ENCODE results near the gene RANBP3.

DNA sequence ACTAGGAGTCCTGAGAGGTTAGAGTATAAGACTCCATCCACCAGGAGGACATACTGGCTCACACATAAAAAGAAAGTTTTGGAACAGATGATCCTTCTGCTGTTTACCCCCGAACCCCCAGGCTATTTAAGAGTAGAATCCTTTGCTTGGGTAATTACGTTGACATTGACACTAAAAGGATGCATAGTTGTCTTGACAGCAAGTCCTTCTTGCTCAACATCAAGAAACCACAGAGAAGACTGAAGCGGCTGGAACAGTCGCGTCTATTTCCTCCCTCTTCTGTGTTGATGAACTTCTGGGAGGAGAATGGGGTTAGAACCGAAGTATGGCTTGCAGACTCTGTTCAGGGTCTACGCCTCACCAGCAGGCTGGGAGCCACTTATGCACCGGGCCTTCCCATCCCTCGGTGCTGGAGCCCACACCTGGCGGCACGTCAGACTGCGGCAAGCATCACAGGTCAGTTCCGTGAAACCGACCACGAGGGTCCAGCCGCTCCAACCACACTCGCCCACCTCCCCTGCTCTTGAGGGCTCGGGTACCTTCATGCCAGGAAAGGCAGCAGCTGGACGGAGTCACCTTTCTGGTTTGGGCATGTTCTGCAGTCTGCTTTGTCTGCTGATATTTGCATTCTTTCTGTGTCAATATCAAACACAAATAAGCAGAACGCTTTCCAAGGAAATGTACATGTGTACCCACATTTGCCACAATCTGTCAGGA is 42.4 kb upstream of the RANBP3 start:
- no peak for TF ChIP-seq POLR2A (IDR thresholded peaks at IDR 0.05)
- TF ChIP-seq, protein P1, sequence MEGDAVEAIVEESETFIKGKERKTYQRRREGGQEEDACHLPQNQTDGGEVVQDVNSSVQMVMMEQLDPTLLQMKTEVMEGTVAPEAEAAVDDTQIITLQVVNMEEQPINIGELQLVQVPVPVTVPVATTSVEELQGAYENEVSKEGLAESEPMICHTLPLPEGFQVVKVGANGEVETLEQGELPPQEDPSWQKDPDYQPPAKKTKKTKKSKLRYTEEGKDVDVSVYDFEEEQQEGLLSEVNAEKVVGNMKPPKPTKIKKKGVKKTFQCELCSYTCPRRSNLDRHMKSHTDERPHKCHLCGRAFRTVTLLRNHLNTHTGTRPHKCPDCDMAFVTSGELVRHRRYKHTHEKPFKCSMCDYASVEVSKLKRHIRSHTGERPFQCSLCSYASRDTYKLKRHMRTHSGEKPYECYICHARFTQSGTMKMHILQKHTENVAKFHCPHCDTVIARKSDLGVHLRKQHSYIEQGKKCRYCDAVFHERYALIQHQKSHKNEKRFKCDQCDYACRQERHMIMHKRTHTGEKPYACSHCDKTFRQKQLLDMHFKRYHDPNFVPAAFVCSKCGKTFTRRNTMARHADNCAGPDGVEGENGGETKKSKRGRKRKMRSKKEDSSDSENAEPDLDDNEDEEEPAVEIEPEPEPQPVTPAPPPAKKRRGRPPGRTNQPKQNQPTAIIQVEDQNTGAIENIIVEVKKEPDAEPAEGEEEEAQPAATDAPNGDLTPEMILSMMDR (IDR thresholded peaks at IDR 0.05) = no peak
